RPMI7951 (cell line): ENCODE measurements around the gene RRBP1. TPM values are rescaled to one million over a fixed set of nuclear protein-coding genes. Genes with fewer than 3 reads are reported as not detected.
A peak's percentile ranks its signal among the peaks of the same experiment; 100 is the strongest.

Experiments
- DNase-seq: peaks from one replicate; pipeline ENCODE4 v3.0.0-alpha.2; 2012; ENCODE audit warnings: low read depth
- total RNA-seq: library from RNA; depleted of rRNA; stranded (reverse); fragments of >200 nt; shearing (Covaris generic); gene quantifications from 2 replicates; pipeline ENCODE4 v1.2.3, GENCODE V29; 2014

Gene RRBP1
- total RNA-seq, 1 experiment from 2014 or later: 86.9 TPM

GRCh38 chr20:17621229-17621968 lies 60.6 kb downstream of the RRBP1 start:
- no peak for DNase-seq

- no peak for DNase-seq
These were observed 61.4 kb downstream of the RRBP1 start for GRCh38 chr20:17620371-17621228.

GRCh38 chr20:17619351-17620093 lies 62.5 kb downstream of the RRBP1 start:
- no peak for DNase-seq

GRCh38 chr20:17618673-17619013 lies 63.4 kb downstream of the RRBP1 start:
- DNase-seq: no peak

GRCh38 chr20:17617868-17618672 lies 64.0 kb downstream of the RRBP1 start:
- no peak for DNase-seq

GRCh38 chr20:17617212-17617867 lies 64.7 kb downstream of the RRBP1 start:
- peak; percentile 47 for DNase-seq

GRCh38 chr20:17616480-17617211 lies 65.4 kb downstream of the RRBP1 start:
- DNase-seq: no peak

GRCh38 chr20:17615645-17616479 lies 66.2 kb downstream of the RRBP1 start:
- DNase-seq: no peak

- no peak for DNase-seq
These were observed 67.0 kb downstream of the RRBP1 start for GRCh38 chr20:17614812-17615644.

- DNase-seq: peak; percentile 34
These were observed 67.7 kb downstream of the RRBP1 start for GRCh38 chr20:17614176-17614811.

GRCh38 chr20:17613328-17614175 lies 68.5 kb downstream of the RRBP1 start:
- no peak for DNase-seq

GRCh38 chr20:17612992-17613327 lies 69.1 kb downstream of the RRBP1 start:
- DNase-seq: no peak

GRCh38 chr20:17612287-17612991 lies 69.6 kb downstream of the RRBP1 start:
- DNase-seq: peak; percentile 46

GRCh38 chr20:17611540-17612286 lies 70.3 kb downstream of the RRBP1 start:
- DNase-seq: no peak

- DNase-seq: peak; percentile 35
These were observed 70.8 kb downstream of the RRBP1 start for GRCh38 chr20:17611290-17611539.
